GM12891 (cell line): ENCODE data around the gene CD22.

Experiments
- DNase-seq: peaks from one replicate; pipeline ENCODE4 v3.0.0; 2011; ENCODE audit warnings: low spot score; ENCODE audit not compliant: insufficient read length
- FAIRE-seq: peaks from 2 replicates; lab custom pipeline; 2011; peaks lifted over from hg19 to GRCh38; lab: Jason Lieb, UNC
- PAX5 ChIP-seq: IDR thresholded peaks from 2 replicates; pipeline ENCODE4 v1.6.1; 2011; ENCODE audit warnings: low read length, moderate library complexity, mild to moderate bottlenecking; ENCODE audit not compliant: insufficient read depth, severe bottlenecking
- POLR2A ChIP-seq: IDR thresholded peaks from 2 replicates; pipeline ENCODE4 v1.6.1; 2011; ENCODE audit warnings: low read depth, low read length, control low read depth
- POLR2AphosphoS5 ChIP-seq: IDR thresholded peaks from 2 replicates; pipeline ENCODE4 v1.6.1; 2011; ENCODE audit warnings: low read depth, low read length, control low read depth
- POU2F2 ChIP-seq: IDR thresholded peaks from 2 replicates; pipeline ENCODE4 v1.6.1; 2011; ENCODE audit warnings: low read depth, mild to moderate bottlenecking, control low read depth, low read length, moderate library complexity
- SPI1 ChIP-seq: IDR thresholded peaks from 2 replicates; pipeline ENCODE4 v1.6.1; 2011; ENCODE audit warnings: low read depth, low read length, control low read depth
- TAF1 ChIP-seq: IDR thresholded peaks from 2 replicates; pipeline ENCODE4 v1.6.1; 2011; ENCODE audit warnings: low read depth, low read length, control low read depth

CD22 gene

DNA sequence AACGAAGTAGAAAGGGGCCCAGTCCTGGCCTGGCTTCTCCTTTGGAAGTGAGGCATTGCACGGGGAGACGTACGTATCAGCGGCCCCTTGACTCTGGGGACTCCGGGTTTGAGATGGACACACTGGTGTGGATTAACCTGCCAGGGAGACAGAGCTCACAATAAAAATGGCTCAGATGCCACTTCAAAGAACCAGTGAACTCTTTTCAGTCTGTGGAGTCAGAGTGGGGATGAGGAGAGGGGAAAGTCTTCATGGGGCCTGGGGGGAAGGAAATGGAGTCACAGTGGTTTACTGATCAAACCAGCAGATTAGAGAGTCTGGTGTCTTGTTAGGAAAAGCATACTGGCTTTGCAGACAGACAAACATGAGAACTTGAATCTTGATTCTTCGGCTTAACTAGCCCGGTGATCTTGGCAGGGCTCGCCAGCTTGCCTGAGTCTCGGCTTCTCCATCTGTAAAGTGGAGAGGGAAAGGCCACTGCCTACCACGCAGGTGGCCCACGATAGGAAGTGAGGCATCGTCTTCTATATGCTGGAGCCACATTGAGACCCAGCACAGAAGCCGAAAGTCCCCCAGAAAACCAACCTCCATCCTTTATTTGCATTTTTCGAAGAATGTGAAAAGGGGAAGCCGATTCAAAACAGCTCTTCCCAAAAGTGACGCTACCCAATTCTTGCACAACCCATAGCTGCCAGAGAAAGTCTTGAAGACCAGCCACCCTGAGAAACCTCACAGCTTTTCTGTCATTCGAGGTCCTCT lies 18.4 kb downstream of the CD22 start, which contains the start of gene FFAR1:
FFAR1 (plus strand) TSS at position 732 of the 759 bp plus-strand sequence. CDS start 3,650 bp downstream, outside the sequence.
- peak; percentile 55; the same call in 1 of the 2 replicates for TF ChIP-seq TAF1
- no peak; the same call in 1 of the 2 replicates for TF ChIP-seq POLR2AphosphoS5
- peak; percentile 82 for TF ChIP-seq POLR2A
- no peak for TF ChIP-seq PAX5
- TF ChIP-seq SPI1: peak; percentile 93
- peak; percentile 94 for TF ChIP-seq POU2F2
- DNase-seq: peak; percentile 65
- FAIRE-seq: no peak

DNA sequence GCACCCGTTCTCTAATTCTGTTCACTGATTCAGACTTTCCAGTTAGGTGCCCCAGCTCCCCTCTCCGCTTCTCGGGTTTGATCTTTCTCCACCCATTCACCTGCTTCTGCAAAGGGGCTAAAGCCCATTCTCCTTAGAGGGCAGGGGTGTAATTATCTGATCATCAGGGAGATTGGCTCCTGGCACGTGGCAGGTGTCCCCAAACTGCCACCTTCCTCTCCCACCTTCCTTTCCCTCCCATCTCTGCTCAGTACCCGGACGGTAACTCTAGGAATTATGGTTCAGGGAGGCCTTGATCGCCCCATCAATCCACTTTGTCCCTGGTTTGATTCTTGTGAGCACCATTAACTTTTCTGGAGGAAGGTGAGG lies 18.9 kb downstream of the CD22 start:
- FAIRE-seq (no peak), DNase-seq (no peak)
- no peak for TF ChIP-seq POU2F2
- no peak for TF ChIP-seq SPI1
- TF ChIP-seq POLR2AphosphoS5: no peak

DNA sequence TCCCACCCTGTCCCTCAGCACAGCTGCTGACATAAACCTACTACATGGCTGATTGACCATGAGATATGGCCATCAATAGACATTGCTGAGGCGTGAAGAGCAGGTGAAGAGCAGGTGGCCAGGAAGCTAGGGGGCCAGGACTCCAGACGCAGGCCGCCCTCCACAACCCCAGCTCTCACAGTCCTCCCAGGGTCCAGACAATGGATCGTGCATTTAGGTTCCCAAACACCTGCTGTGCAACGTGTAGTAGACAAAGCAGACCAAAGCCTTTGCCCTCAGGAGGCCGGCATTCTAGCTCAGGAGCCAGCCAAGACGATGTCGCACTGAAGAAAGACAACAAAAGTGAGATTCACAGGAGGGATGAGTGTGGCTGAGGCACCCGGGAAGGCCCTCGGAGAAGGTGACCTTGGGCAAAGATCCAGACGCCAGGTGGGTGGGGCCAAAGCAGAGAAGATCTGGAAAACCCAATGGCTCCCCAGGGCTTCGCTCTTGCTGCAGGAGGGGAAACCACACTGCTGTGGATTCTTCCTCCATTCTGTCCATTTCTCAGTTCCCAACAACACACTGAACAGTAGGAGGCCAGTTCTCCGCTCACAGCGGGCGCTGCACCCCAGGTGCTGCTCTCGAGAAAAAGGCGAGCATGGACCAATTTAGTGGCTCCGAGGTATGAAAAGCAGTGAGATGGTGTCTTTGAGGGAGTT lies 20.1 kb downstream of the CD22 start:
- DNase-seq: no peak
- FAIRE-seq: peak; percentile 64
- TF ChIP-seq SPI1 (no peak), TAF1 (no peak), PAX5 (no peak), POLR2AphosphoS5 (no peak), POLR2A (no peak; the same call in 1 of the 2 replicates), POU2F2 (no peak)

DNA sequence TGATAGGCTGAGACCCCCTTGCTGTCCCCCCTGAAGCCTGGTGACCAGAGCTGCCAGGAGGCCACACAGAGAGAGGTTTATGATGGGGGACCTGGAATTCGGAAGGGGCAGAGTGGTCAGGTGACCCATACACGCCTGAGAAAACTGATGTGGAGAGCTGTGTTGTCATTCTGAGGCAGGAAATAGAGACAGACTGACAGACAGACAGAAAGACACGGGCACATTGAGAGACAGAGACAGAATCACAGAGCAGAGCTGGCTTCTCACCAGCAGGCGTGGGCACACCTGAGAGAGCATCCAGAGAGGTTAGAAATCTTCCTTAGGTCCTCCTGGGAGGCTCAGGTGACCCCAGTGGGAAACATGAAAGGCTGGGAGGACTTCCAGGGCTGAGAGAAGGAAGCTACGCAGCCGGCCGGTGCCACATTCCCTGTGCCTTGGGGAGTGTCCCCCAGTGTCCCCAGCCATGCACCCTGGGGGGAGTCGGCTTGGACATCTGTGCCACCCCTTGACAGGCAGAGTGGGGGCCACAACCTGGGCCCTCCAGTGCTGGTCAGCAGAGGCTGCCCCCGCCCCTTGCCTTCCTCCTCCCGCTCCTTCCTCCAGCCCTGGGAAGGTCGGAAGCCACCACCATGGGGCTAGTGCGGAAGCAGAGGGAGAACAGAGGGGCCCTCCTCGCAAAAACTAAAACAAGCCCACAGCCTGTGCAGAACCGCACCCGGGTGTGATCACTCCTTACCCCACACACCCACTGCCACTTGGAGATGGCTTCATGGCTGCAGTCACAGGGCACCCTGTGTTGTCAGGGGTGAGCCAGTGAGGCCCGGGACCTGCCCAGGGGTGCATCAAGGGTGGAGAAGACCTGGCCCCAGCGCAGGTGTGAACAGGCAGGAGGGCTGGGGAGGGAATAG lies 20.9 kb downstream of the CD22 start:
- DNase-seq (no peak), FAIRE-seq (peak; percentile 28)
- TF ChIP-seq POU2F2: no peak; the same call in 1 of the 2 replicates
- no peak for TF ChIP-seq SPI1
- TF ChIP-seq POLR2A: no peak; the same call in 1 of the 2 replicates
- TF ChIP-seq POLR2AphosphoS5: no peak; the same call in 1 of the 2 replicates

DNA sequence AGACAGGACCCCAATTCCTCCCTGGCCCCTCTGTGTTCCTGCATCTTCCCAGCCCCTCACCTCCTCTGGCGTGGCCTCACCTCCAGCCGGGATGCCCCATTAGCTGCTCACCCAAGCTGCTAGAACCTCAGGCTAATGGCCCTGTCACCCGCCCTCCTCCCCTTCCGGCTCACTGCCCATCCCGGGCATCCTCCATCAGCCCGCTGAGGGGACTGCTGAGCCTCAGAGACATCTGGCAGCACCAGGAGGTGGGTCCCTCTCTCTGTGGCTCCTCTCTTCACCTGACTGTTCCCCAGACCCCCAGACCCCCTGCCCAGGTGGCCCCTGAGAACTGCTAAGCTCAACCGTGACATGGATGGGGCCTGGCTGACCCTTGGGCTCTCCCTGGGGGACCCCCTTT lies 21.6 kb downstream of the CD22 start:
- FAIRE-seq (no peak), DNase-seq (no peak)
- TF ChIP-seq POLR2A (no peak), SPI1 (no peak)

DNA sequence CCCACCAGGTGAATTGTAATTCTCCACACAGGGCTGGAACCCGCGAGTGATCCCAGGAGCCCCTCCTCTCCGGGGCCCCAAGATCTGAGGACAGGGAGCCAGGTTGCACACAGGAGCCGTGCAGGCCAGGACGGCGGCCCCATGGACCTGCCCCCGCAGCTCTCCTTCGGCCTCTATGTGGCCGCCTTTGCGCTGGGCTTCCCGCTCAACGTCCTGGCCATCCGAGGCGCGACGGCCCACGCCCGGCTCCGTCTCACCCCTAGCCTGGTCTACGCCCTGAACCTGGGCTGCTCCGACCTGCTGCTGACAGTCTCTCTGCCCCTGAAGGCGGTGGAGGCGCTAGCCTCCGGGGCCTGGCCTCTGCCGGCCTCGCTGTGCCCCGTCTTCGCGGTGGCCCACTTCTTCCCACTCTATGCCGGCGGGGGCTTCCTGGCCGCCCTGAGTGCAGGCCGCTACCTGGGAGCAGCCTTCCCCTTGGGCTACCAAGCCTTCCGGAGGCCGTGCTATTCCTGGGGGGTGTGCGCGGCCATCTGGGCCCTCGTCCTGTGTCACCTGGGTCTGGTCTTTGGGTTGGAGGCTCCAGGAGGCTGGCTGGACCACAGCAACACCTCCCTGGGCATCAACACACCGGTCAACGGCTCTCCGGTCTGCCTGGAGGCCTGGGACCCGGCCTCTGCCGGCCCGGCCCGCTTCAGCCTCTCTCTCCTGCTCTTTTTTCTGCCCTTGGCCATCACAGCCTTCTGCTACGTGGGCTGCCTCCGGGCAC lies 22.6 kb downstream of the CD22 start:
- DNase-seq (no peak), FAIRE-seq (no peak)
- TF ChIP-seq POLR2AphosphoS5 (no peak), SPI1 (no peak), POLR2A (no peak), PAX5 (no peak), TAF1 (no peak), POU2F2 (no peak)

DNA sequence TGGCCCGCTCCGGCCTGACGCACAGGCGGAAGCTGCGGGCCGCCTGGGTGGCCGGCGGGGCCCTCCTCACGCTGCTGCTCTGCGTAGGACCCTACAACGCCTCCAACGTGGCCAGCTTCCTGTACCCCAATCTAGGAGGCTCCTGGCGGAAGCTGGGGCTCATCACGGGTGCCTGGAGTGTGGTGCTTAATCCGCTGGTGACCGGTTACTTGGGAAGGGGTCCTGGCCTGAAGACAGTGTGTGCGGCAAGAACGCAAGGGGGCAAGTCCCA lies 23.1 kb downstream of the CD22 start:
- no peak for TF ChIP-seq POLR2AphosphoS5
- no peak for TF ChIP-seq PAX5
- no peak for TF ChIP-seq POU2F2
- TF ChIP-seq POLR2A: no peak
- no peak for TF ChIP-seq SPI1
- TF ChIP-seq TAF1: no peak
- no peak for DNase-seq
- FAIRE-seq: no peak

DNA sequence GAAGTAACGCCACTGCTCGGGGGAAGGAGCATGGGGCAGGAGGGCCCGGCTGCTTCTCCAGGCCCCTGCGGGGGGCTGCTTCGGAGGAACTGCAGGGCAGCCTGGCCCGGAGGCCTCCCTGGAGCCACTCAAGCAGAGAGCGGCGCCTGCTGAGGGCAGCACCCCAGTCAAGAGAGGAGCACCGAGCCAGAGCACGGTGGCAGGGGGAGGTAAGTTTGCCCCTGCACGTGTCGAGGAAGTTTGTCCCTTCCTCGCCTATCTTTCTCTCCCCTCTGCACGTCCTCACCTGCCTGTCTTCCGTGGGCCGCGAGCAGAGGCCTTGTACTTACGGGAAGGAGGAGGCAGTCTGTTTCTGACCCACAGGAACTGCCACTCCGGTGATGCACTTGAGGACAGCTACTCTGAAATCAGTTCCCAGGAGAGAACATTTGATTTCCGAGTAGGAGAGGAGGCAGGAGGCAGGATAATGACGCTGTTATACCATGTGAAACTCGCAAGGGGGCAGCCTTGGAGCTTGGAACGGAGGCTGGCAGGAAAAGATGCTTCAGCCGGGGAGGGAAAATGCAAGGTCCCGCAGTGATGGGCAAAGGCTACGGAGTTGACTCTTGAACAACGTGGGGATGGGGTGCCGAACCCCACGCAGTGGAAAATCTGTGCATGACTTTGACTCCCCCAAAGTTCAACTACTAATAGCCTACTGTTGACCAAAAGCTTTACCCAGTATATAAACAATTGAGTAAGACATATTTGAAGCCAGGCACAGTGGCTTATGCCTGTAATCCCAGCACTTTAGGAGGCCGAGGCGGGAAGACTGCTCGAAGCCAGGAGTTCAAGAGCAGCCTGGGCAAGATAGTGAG lies 23.7 kb downstream of the CD22 start:
- FAIRE-seq (peak; percentile 93), DNase-seq (peak; percentile 66)
- TF ChIP-seq POU2F2 (peak; percentile 70; the same call in 1 of the 2 replicates), POLR2A (peak; percentile 26; the same call in 1 of the 2 replicates), SPI1 (no peak)

DNA sequence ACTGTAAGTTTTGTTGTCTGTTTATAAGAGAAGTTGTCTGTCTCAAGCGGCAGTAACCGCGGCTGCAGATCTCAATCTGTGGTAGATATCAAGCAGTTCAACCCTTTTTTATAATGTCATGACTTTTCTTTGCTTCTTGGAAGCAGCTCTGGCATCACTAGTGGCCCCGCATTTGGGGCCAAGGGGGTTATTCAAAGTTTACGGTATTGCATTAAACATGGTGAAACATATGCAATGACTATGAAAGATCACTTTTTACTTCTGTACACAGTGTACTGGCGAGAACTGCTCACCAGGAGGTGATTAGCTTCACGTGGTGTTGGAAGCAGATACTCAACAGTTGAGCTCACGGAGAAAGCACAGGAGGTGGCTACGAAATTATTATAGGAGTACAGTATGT lies 24.6 kb downstream of the CD22 start:
- no peak for DNase-seq
- TF ChIP-seq PAX5: no peak
- no peak for TF ChIP-seq POU2F2
- TF ChIP-seq SPI1: no peak
- TF ChIP-seq TAF1: no peak
- no peak for TF ChIP-seq POLR2AphosphoS5
- TF ChIP-seq POLR2A: no peak
- FAIRE-seq: no peak

DNA sequence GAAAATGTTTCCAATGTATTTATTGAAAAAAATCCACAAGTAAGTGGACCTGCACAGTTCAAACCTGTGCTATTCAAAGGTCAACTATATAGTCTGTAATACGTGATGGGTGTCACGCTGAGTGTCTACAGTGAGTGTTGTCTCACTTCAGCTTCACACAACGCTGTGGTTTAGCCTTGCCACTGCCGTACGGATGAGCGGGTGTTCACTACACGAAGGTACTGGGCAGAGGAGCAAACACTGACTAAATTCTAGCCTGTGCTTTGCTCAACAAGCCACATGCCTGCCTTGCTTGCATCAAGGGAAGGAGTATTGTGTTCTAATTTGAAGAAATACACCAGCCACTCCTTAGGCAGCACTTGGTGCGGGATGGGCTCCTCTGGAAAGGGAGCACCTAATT lies 25.9 kb downstream of the CD22 start:
- TF ChIP-seq POU2F2 (no peak), POLR2AphosphoS5 (no peak), POLR2A (no peak), SPI1 (no peak), TAF1 (no peak)
- FAIRE-seq (no peak), DNase-seq (no peak)
